H1 (cell line): Measurements from ENCODE around the gene MPDZ. TPM values are rescaled to one million over a fixed set of nuclear protein-coding genes. Genes with fewer than 3 reads are reported as not detected.

Experiments used
- CTCF ChIA-PET: fragments of 300-600 bp; sonication (Branson Sonifier 250); formaldehyde crosslinking; loops from one replicate; lab custom pipeline; 2021; ENCODE audit not compliant: partially characterized antibody; lab: Charles Lee
- POLR2A ChIA-PET: fragments of 300-600 bp; sonication (Branson Sonifier 250); formaldehyde crosslinking; loops from one replicate; lab custom pipeline; 2021; ENCODE audit warnings: inconsistent platforms; ENCODE audit not compliant: partially characterized antibody; lab: Charles Lee
- DNase-seq, 2 experiments: peaks; one replicate each; pipeline versions ENCODE4 v3.0.0 to v3.0.0-alpha.2; 2010 to 2022; ENCODE audit warnings: low spot score in 2 of 2, low read depth in 1 of 2, mixed read lengths in 1 of 2
- FAIRE-seq: peaks from 2 replicates; lab custom pipeline; 2011; peaks lifted over from hg19 to GRCh38; lab: Jason Lieb, UNC
- H2AFZ ChIP-seq: 2 replicates; pipeline ENCODE4 v1.8.1; 2012; ENCODE audit warnings: low read length, inconsistent platforms
- H2AK5ac ChIP-seq: 2 replicates; pipeline ENCODE4 v1.6.1; 2013; ENCODE audit warnings: low read depth, low read length
- H2BK120ac ChIP-seq: replicated peaks from 2 replicates; pipeline ENCODE3; 2013; ENCODE audit warnings: low read depth, low read length, inconsistent platforms
- H2BK12ac ChIP-seq: 2 replicates; pipeline ENCODE4 v1.6.1; 2013; ENCODE audit warnings: low read depth, low read length
- H2BK15ac ChIP-seq: 2 replicates; pipeline ENCODE4 v1.6.1; 2013; ENCODE audit warnings: low read length
- H2BK20ac ChIP-seq: 2 replicates; pipeline ENCODE4 v1.6.1; 2013; ENCODE audit warnings: low read length
- H2BK5ac ChIP-seq: 2 replicates; pipeline ENCODE4 v1.6.1; 2013; ENCODE audit warnings: low read depth, low read length
- H3K14ac ChIP-seq: 2 replicates; pipeline ENCODE4 v1.6.1; 2013; ENCODE audit warnings: inconsistent platforms; ENCODE audit not compliant: insufficient read length
- H3K18ac ChIP-seq: 2 replicates; pipeline ENCODE4 v1.6.1; 2013; ENCODE audit warnings: low read length; ENCODE audit errors: extremely low read depth
- H3K23ac ChIP-seq: 2 replicates; pipeline ENCODE4 v1.6.1; 2013; ENCODE audit warnings: inconsistent platforms; ENCODE audit not compliant: insufficient read length
- H3K23me2 ChIP-seq: 2 replicates; pipeline ENCODE4 v1.6.1; 2013; ENCODE audit warnings: low read depth, low read length
- H3K27ac ChIP-seq: 2 replicates; pipeline ENCODE4 v1.6.1; 2011; ENCODE audit warnings: low read depth, low read length, inconsistent platforms
- H3K27me3 ChIP-seq, 4 experiments: replicated peaks in 1 of 4; 1 replicate in 1 of 4; 2 replicates in 3 of 4; pipeline versions ENCODE4 v1.6.1 to v1.8.1; 2011 to 2013; ENCODE audit warnings: low read length in 3 of 4, mild to moderate bottlenecking in 3 of 4, inconsistent platforms in 2 of 4, mixed read lengths in 2 of 4, moderate library complexity in 1 of 4; ENCODE audit not compliant: control insufficient read depth in 3 of 4, insufficient read depth in 3 of 4; ENCODE audit errors: extremely low read depth in 1 of 4
- H3K36me3 ChIP-seq, 4 experiments: 2 replicates each; pipeline versions ENCODE4 v1.6.1 to v1.8.1; 2011 to 2013; ENCODE audit warnings: mild to moderate bottlenecking in 4 of 4, low read length in 3 of 4, moderate library complexity in 2 of 4, control low read depth in 1 of 4, inconsistent platforms in 1 of 4; ENCODE audit not compliant: insufficient read depth in 4 of 4, control insufficient read depth in 2 of 4
- H3K4ac ChIP-seq: replicated peaks from 2 replicates; pipeline ENCODE3; 2013; ENCODE audit warnings: low read length, low read depth, mixed read lengths, inconsistent platforms; ENCODE audit not compliant: insufficient read length
- H3K4me1 ChIP-seq, 4 experiments: replicated peaks in 1 of 4; 1 replicate in 1 of 4; 2 replicates in 3 of 4; pipeline versions ENCODE4 v1.6.1 to v1.8.1; 2011 to 2013; ENCODE audit warnings: low read length in 3 of 4, inconsistent platforms in 2 of 4, mixed read lengths in 1 of 4; ENCODE audit not compliant: insufficient read depth in 4 of 4, control insufficient read depth in 3 of 4
- H3K4me2 ChIP-seq, 2 experiments: 2 replicates each; pipeline versions ENCODE4 v1.6.1 to v1.8.1; 2011 to 2013; ENCODE audit warnings: low read depth in 2 of 2, low read length in 2 of 2, control low read depth in 1 of 2, inconsistent platforms in 1 of 2, mild to moderate bottlenecking in 1 of 2; ENCODE audit not compliant: insufficient read depth in 1 of 2
- H3K4me3 ChIP-seq, 4 experiments: fragments of 200-600, 300-600 bp in 1 of 4; sonication (generic), shearing (Covaris generic), sonication (Bioruptor Twin) in 1 of 4; 2 replicates each; pipeline versions ENCODE4 v1.5.1 to v1.8.1; 2011 to 2016; ENCODE audit warnings: low read length in 4 of 4, low read depth in 3 of 4, control low read depth in 2 of 4, inconsistent platforms in 2 of 4, mild to moderate bottlenecking in 2 of 4, mixed read lengths in 1 of 4, moderate library complexity in 1 of 4; ENCODE audit not compliant: insufficient read depth in 2 of 4; ENCODE audit errors: extremely low read depth in 1 of 4
- H3K56ac ChIP-seq: replicated peaks from 2 replicates; pipeline ENCODE3; 2013; ENCODE audit warnings: low read depth, mild to moderate bottlenecking, mixed read lengths, low read length, inconsistent platforms; ENCODE audit not compliant: insufficient read length
- H3K79me1 ChIP-seq: 2 replicates; pipeline ENCODE4 v1.6.1; 2013; ENCODE audit warnings: low read depth, low read length, control low read depth
- H3K79me2 ChIP-seq, 2 experiments: 2 replicates each; pipeline versions ENCODE4 v1.6.1 to v1.8.1; 2012 to 2013; ENCODE audit warnings: low read length in 2 of 2, mild to moderate bottlenecking in 2 of 2, inconsistent platforms in 1 of 2; ENCODE audit not compliant: insufficient read depth in 2 of 2, control insufficient read depth in 1 of 2
- H3K9ac ChIP-seq, 4 experiments: replicated peaks in 1 of 4; 1 replicate in 1 of 4; 2 replicates in 3 of 4; pipeline versions ENCODE4 v1.6.1 to v1.8.1; 2011 to 2013; ENCODE audit warnings: low read depth in 3 of 4, low read length in 3 of 4, control low read depth in 2 of 4, mild to moderate bottlenecking in 2 of 4, moderate library complexity in 2 of 4, inconsistent platforms in 1 of 4; ENCODE audit errors: extremely low read depth in 1 of 4
- H3K9me3 ChIP-seq, 2 experiments: 2 replicates each; pipeline versions ENCODE4 v1.6.1 to v1.8.1; 2012 to 2013; ENCODE audit warnings: mild to moderate bottlenecking in 2 of 2, moderate library complexity in 2 of 2, control low read depth in 1 of 2, inconsistent platforms in 1 of 2, low read depth in 1 of 2, low read length in 1 of 2, mixed read lengths in 1 of 2; ENCODE audit not compliant: insufficient read depth in 2 of 2
- H4K20me1 ChIP-seq, 2 experiments: replicated peaks in 1 of 2; 2 replicates each; pipeline versions ENCODE3 to v1.8.1; 2011 to 2013; ENCODE audit warnings: inconsistent platforms in 2 of 2, low read length in 2 of 2, mild to moderate bottlenecking in 1 of 2; ENCODE audit not compliant: insufficient read depth in 2 of 2, control insufficient read depth in 1 of 2
- H4K5ac ChIP-seq: 2 replicates; pipeline ENCODE4 v1.6.1; 2013; ENCODE audit warnings: low read length, low read depth, mixed read lengths, inconsistent platforms; ENCODE audit not compliant: insufficient read length
- H4K8ac ChIP-seq: 2 replicates; pipeline ENCODE4 v1.8.0; 2013; ENCODE audit warnings: mild to moderate bottlenecking, moderate library complexity, low read length, inconsistent platforms; ENCODE audit not compliant: insufficient read depth; ENCODE audit errors: extremely low read depth
- H4K91ac ChIP-seq: replicated peaks from 2 replicates; pipeline ENCODE3; 2013; ENCODE audit warnings: low read length, mixed read lengths, inconsistent platforms; ENCODE audit not compliant: insufficient read length
- CHD2 ChIP-seq: IDR thresholded peaks from 2 replicates; pipeline ENCODE4 v1.6.1; 2012; ENCODE audit warnings: low read length, improper control_type of control experiment
- HDAC2 ChIP-seq, 2 experiments: fragments of 300-600 bp in 1 of 2; sonication (generic) in 1 of 2; IDR thresholded peaks; 2 replicates each; pipeline ENCODE4 v1.6.1; 2011 to 2012; ENCODE audit warnings: low read depth in 2 of 2, low read length in 2 of 2, mild to moderate bottlenecking in 2 of 2, moderate library complexity in 2 of 2, borderline replicate concordance in 1 of 2, inconsistent platforms in 1 of 2
- KDM1A ChIP-seq: fragments of 200-600, 300-600 bp; sonication (generic); IDR thresholded peaks from 2 replicates; pipeline ENCODE4 v1.7.1; 2016; ENCODE audit warnings: mild to moderate bottlenecking, low read length, borderline replicate concordance
- POLR2AphosphoS5 ChIP-seq: IDR thresholded peaks from 2 replicates; pipeline ENCODE4 v1.6.1; 2011; ENCODE audit warnings: low read depth, low read length
- POU5F1 ChIP-seq: IDR thresholded peaks from 2 replicates; pipeline ENCODE4 v1.6.1; 2011; ENCODE audit warnings: low read depth, mild to moderate bottlenecking, low read length, moderate library complexity
- SP1 ChIP-seq: IDR thresholded peaks from 2 replicates; pipeline ENCODE4 v1.6.1; 2011; ENCODE audit warnings: low read depth, low read length
- TCF12 ChIP-seq: IDR thresholded peaks from 2 replicates; pipeline ENCODE4 v1.6.1; 2011; ENCODE audit warnings: low read depth, mild to moderate bottlenecking, low read length
- ZNF274 ChIP-seq: IDR thresholded peaks from 2 replicates; pipeline ENCODE4 v1.7.0; 2012; ENCODE audit warnings: low read length, borderline replicate concordance; ENCODE audit errors: extremely low read depth
- WGBS, 2 experiments: shearing (Covaris generic) in 1 of 2; methylation state at CpG; one replicate each; pipeline versions ENCODE4 v1.1.6 to v1.1.7; 2013 to 2015; ENCODE audit warnings: low lambda C conversion rate in 2 of 2, mixed read lengths in 2 of 2, inconsistent platforms in 1 of 2, low coverage in 1 of 2, missing lambda C conversion rate in 1 of 2; ENCODE audit not compliant: insufficient replicate concordance in 2 of 2, insufficient coverage in 1 of 2, insufficient read length in 1 of 2; ENCODE audit errors: extremely low coverage in 1 of 2, missing lambda C conversion rate in 1 of 2; 5-methylcytosine and 5-hydroxymethylcytosine counted together
- long read RNA-seq, 2 experiments: library from RNA in 1 of 2; library from capped mRNA in 1 of 2; stranded (forward); transcript quantifications; one replicate each; pipeline ENCODE4 v2.0.0, GENCODE V29; 2021; ENCODE audit warnings: inconsistent platforms in 1 of 2
- polyA minus RNA-seq, 3 experiments: library from RNA; depleted of rRNA, polyadenylated mRNA; stranded (reverse); fragments of >200 nt; gene quantifications; 1 replicate in 2 of 3; 2 replicates in 1 of 3; pipeline ENCODE4 v1.2.3, GENCODE V29; 2011
- polyA plus RNA-seq, 7 experiments: library from polyadenylated mRNA; depleted of rRNA in 3 of 7; stranded (reverse) in 5 of 7; unstranded in 2 of 7; fragments of >200 nt in 5 of 7; fragments of 200-250 nt in 2 of 7; gene quantifications; 1 replicate in 5 of 7; 2 replicates in 1 of 7; 4 replicates in 1 of 7; pipeline versions ENCODE4 v1.2.1 to v1.2.3, GENCODE V29; 2011 to 2013; ENCODE audit warnings: missing spikeins in 2 of 7, mixed read lengths in 2 of 7
- total RNA-seq: library from RNA; stranded (reverse); fragmentation: NEBNext Ultra II Directional; extraction: Animal tissue kit (Norgen Biotek cat#: 25700); gene quantifications from 2 replicates; pipeline ENCODE4 v1.2.1, GENCODE V29; 2021

MPDZ gene
- total RNA-seq (39.4 and 40.3 TPM in 2 replicates), polyA plus RNA-seq (2011; rRNA removed) (12.0 and 14.6 TPM in 2 replicates), polyA minus RNA-seq (2011; rRNA and poly(A)+ RNA removed) (57.8 and 81.1 TPM in 2 replicates)
- polyA plus RNA-seq (2011; cell fraction: cytosol; rRNA removed): 24.3 TPM
- 24.2 TPM for polyA plus RNA-seq (2011; cell fraction: nucleus; rRNA removed)
- polyA plus RNA-seq (2012, experiment 1 of 2): 24.3 to 34.0 TPM (median 30.5 TPM) in 4 replicates
- 1.4 TPM for polyA plus RNA-seq (2012, experiment 2 of 2)
- 24.4 TPM for polyA plus RNA-seq (2013, experiment 1 of 2)
- 28.5 TPM for polyA plus RNA-seq (2013, experiment 2 of 2)
- polyA minus RNA-seq (2011; cell fraction: cytosol; rRNA and poly(A)+ RNA removed): 32.7 TPM
- polyA minus RNA-seq (2011; cell fraction: nucleus; rRNA and poly(A)+ RNA removed): 64.9 TPM
- long read RNA-seq, experiment 1, partial matches to known transcripts: 10 of 18 reads
- long read RNA-seq, experiment 1, other reads (novel, unspliced or antisense): 8 of 18 reads
- long read RNA-seq, experiment 2, partial matches to known transcripts: 6 of 7 reads
- long read RNA-seq, experiment 2, other reads (novel, unspliced or antisense): 1 of 7 reads

- peak within 1 kb of the TSS; percentile 67; the same call in 1 of the 2 replicates for H3K27ac ChIP-seq
- peak within 1 kb of the TSS; percentile 20 for H3K14ac ChIP-seq
- H2BK15ac ChIP-seq: no peak within 1 kb of the TSS; the same call in 1 of the 2 replicates
- H2AFZ ChIP-seq: peak within 1 kb of the TSS; percentile 91; the same call in 1 of the 2 replicates
- peak within 1 kb of the TSS; percentile 62 to 92 (median 76) for H3K4me3 ChIP-seq
- H3K4me2 ChIP-seq: peak within 1 kb of the TSS; percentile 90 to 98
- H2BK20ac ChIP-seq: no peak within 1 kb of the TSS
- H3K79me1 ChIP-seq: no peaks in the 10 kb centered on the region
- H3K4ac ChIP-seq: no peak within 1 kb of the TSS
- peak within 1 kb of the TSS; percentile 84 for H4K91ac ChIP-seq
- H3K36me3 ChIP-seq: no peaks in the 10 kb centered on the region
- H3K18ac ChIP-seq: peak within 1 kb of the TSS; percentile 89; the same call in 1 of the 2 replicates
- H3K23me2 ChIP-seq: peaks cover 5% of the 10 kb centered on the region; the same call in 1 of the 2 replicates
- FAIRE-seq (no peak), DNase-seq (peak; percentile 25 to 79)
- peak within 1 kb of the TSS; percentile 87 for H3K56ac ChIP-seq
- H3K27me3 ChIP-seq: no peaks in the 10 kb centered on the region
- H2BK5ac ChIP-seq: peak within 1 kb of the TSS; percentile 84; the same call in 1 of the 2 replicates
- WGBS, 2 experiments: 14% methylated on average over 42 of the region's 82 CpGs; no CpG with 5 or more reads in 1 of the 2 experiments
- peak within 1 kb of the TSS; percentile 70; the same call in 1 of the 2 replicates for H2BK12ac ChIP-seq
- no peak within 1 kb of the TSS for H3K23ac ChIP-seq
- H4K20me1 ChIP-seq: no peaks in the 10 kb centered on the region
- H3K4me1 ChIP-seq: peaks cover 0 to 3% (median 0%) of the 10 kb centered on the region in 4 experiments; a peak in 1 of 7 replicates
- H2AK5ac ChIP-seq: no peak within 1 kb of the TSS
- CTCF ChIA-PET: interaction anchor here (0.7 to 1.6 kb wide), 2 partner anchors 54 to 791 kb away, joined by 4 read pairs; no protein-coding TSS in a partner anchor
- peak within 1 kb of the TSS; percentile 44 to 74 (median 70) for H3K9ac ChIP-seq
- no peak within 1 kb of the TSS for H2BK120ac ChIP-seq
- H3K9me3 ChIP-seq: no peaks in the 10 kb centered on the region
- H3K79me2 ChIP-seq: peaks cover 0 to 40% of the 10 kb centered on the region in 2 experiments; a peak in 3 of 4 replicates
- H4K5ac ChIP-seq: peak within 1 kb of the TSS; percentile 90
- POLR2A ChIA-PET: interaction anchor here (1.1 kb wide), 1 partner anchor 20 kb away, joined by 4 read pairs; no protein-coding TSS in a partner anchor
- peak within 1 kb of the TSS; percentile 94 for H4K8ac ChIP-seq
- no peak for TF ChIP-seq CHD2
- TF ChIP-seq POLR2AphosphoS5: peak; percentile 25; the same call in 1 of the 2 replicates
- no peak for TF ChIP-seq POU5F1
- no peak for TF ChIP-seq SP1
- no peak for TF ChIP-seq TCF12
- peak in 1 of 2 experiments; percentile 56; a peak in 1 of 4 replicates for TF ChIP-seq HDAC2 (IDR thresholded peaks at IDR 0.05; ENCODE audit: borderline replicate concordance in 1 of 2, low read depth in 2 of 2, low read length in 2 of 2)
- TF ChIP-seq ZNF274: no peak
- TF ChIP-seq KDM1A: no peak
Observed at GRCh38 chr9:13279284-13280141, at the start of gene MPDZ. TSS of gene MPDZ (minus strand) at chr9:13279692. CDS start at chr9:13250315, 29,377 bp downstream.
